HFFc6 (cell line): ENCODE measurements around the gene MAP3K12. TPM values are rescaled to one million over a fixed set of nuclear protein-coding genes. Genes with fewer than 3 reads are reported as not detected.

Experiments used
- DNase-seq: peaks from one replicate; pipeline ENCODE4 v3.0.0-alpha.2; 2018
- H3K27ac Mint-ChIP-seq: 2 replicates; pipeline ENCODE4 v1.8.0; 2020; ENCODE audit warnings: mild to moderate bottlenecking, mixed read lengths
- H3K27me3 Mint-ChIP-seq: 2 replicates; pipeline ENCODE4 v1.8.0; 2021; ENCODE audit warnings: mild to moderate bottlenecking, moderate library complexity, mixed read lengths; ENCODE audit not compliant: insufficient read depth
- H3K36me3 Mint-ChIP-seq: 2 replicates; pipeline ENCODE4 v1.8.0; 2021; ENCODE audit warnings: low read depth, mixed read lengths
- H3K4me1 Mint-ChIP-seq: 2 replicates; pipeline ENCODE4 v1.8.0; 2020; ENCODE audit warnings: low read depth, mixed read lengths
- H3K4me3 Mint-ChIP-seq: 2 replicates; pipeline ENCODE4 v1.8.0; 2020; ENCODE audit warnings: mild to moderate bottlenecking, moderate library complexity, mixed read lengths
- H3K9me3 Mint-ChIP-seq: 2 replicates; pipeline ENCODE4 v1.8.0; 2020; ENCODE audit warnings: mild to moderate bottlenecking, mixed read lengths
- total RNA-seq, 6 experiments: library from RNA; stranded (reverse); fragmentation: NEBNext Ultra II Directional; extraction: Animal tissue kit (Norgen Biotek cat#: 25700); gene quantifications; 2 replicates in 1 of 6; 3 replicates in 5 of 6; pipeline ENCODE4 v1.2.3, GENCODE V29; 2021
- TF ChIP-seq, protein P1 (sequence below): fragments of 200-600 bp; sonication (generic); IDR thresholded peaks from 2 replicates; pipeline ENCODE4 v1.5.0; 2021; ENCODE audit warnings: antibody characterized with exemption, mild to moderate bottlenecking

MAP3K12 gene
- total RNA-seq, 6 experiments from 2014 or later: 21.2 to 26.5 (median 23.5) TPM

- H3K4me1 Mint-ChIP-seq: peaks cover 54% of the 10 kb centered on the region
These were observed 36.3 kb downstream of the MAP3K12 start for GRCh38 chr12:53462935-53463334.

DNA sequence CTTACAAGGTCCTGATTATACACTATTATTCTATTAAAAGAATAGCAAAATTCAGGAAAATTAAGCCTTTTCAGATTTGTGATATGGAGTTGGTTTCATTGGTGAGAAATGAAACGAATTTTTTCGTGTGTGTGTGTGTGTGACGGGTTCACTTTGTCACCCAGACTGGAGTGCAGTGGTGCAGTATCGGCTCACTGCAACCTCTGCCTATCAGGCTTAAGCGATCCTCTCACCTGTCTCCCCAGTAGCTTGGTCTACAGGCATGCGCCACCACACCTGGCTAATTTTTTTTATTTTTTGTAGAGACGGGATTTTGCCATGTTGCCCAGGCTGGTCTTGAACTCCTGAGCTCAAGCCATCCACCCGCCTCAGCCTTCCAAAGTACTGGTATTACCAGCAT lies 37.7 kb downstream of the MAP3K12 start:
- H3K9me3 Mint-ChIP-seq: no peaks in the 10 kb centered on the region
- peaks cover 56% of the 10 kb centered on the region for H3K4me1 Mint-ChIP-seq
- H3K27me3 Mint-ChIP-seq: peaks cover 9% of the 10 kb centered on the region
- no peak for DNase-seq
- peaks cover 58% of the 10 kb centered on the region for H3K36me3 Mint-ChIP-seq
- no peak overlapping the region for H3K4me3 Mint-ChIP-seq
- H3K27ac Mint-ChIP-seq: no peak overlapping the region; the same call in 1 of the 2 replicates
- TF ChIP-seq, protein P1, sequence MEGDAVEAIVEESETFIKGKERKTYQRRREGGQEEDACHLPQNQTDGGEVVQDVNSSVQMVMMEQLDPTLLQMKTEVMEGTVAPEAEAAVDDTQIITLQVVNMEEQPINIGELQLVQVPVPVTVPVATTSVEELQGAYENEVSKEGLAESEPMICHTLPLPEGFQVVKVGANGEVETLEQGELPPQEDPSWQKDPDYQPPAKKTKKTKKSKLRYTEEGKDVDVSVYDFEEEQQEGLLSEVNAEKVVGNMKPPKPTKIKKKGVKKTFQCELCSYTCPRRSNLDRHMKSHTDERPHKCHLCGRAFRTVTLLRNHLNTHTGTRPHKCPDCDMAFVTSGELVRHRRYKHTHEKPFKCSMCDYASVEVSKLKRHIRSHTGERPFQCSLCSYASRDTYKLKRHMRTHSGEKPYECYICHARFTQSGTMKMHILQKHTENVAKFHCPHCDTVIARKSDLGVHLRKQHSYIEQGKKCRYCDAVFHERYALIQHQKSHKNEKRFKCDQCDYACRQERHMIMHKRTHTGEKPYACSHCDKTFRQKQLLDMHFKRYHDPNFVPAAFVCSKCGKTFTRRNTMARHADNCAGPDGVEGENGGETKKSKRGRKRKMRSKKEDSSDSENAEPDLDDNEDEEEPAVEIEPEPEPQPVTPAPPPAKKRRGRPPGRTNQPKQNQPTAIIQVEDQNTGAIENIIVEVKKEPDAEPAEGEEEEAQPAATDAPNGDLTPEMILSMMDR: no peak

More at GRCh38 chr12:53462935-53463334, 36.3 kb downstream of the MAP3K12 start:
- Mint-ChIP-seq H3K9me3 (no peaks in the 10 kb centered on the region), H3K4me3 (no peak overlapping the region), H3K36me3 (peaks cover 67% of the 10 kb centered on the region), H3K27ac (peak overlapping the region; percentile 40), H3K27me3 (peaks cover 13% of the 10 kb centered on the region)
- TF ChIP-seq, protein P1: no peak
- DNase-seq: no peak

DNA sequence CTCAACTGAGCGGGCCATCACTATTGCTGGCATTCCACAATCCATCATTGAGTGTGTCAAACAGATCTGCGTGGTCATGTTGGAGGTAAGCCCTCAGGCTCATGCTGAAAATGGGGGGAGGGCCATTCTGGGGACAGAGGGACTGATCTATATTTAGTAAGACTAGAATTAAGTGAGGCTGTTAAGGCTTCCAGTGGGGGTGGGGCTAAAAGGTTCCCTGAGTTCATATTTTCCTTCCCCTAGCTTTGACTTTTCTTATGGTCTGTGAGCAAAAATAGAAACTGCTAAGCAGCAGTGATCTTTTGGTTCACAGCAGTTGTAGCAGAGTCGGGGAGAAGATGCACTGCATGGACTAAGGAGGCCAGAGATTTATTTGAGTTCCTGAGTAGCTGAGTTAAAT lies 38.2 kb downstream of the MAP3K12 start:
- Mint-ChIP-seq H3K4me1 (peaks cover 56% of the 10 kb centered on the region), H3K27ac (peak overlapping the region; percentile 54), H3K9me3 (no peaks in the 10 kb centered on the region), H3K36me3 (peaks cover 57% of the 10 kb centered on the region), H3K4me3 (peak overlapping the region; percentile 41; the same call in 1 of the 2 replicates), H3K27me3 (peaks cover 7% of the 10 kb centered on the region; the same call in 1 of the 2 replicates)
- DNase-seq: no peak
- TF ChIP-seq, protein P1: no peak

DNA sequence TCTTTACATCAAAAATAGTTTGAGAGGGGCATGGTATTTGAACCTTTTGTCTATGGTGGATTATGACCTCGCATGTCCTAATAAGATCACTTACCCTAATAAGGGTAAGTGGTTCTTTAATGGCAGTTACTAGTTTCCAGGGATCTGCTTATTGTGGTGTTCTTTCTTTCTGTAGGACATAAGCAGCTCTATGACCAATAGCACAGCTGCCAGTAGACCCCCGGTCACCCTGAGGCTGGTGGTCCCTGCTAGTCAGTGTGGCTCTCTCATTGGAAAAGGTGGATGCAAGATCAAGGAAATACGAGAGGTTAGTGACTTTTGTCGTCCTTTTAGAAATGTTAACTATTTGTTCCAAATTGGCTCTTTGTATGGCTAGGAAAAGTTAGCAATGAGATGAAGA lies 40.2 kb downstream of the MAP3K12 start:
- peak overlapping the region; percentile 71 for H3K27ac Mint-ChIP-seq
- H3K4me3 Mint-ChIP-seq: no peak overlapping the region

GRCh38 chr12:53456654-53457366 lies 42.4 kb downstream of the MAP3K12 start:
- Mint-ChIP-seq H3K4me3 (no peak overlapping the region), H3K36me3 (peaks cover 66% of the 10 kb centered on the region), H3K27me3 (peaks cover 11% of the 10 kb centered on the region), H3K4me1 (peaks cover 54% of the 10 kb centered on the region), H3K27ac (peak overlapping the region; percentile 57; the same call in 1 of the 2 replicates), H3K9me3 (no peaks in the 10 kb centered on the region)
- TF ChIP-seq, protein P1: no peak
- DNase-seq: no peak

More for the DNA sequence above, 40.2 kb downstream of the MAP3K12 start:
- Mint-ChIP-seq H3K9me3 (no peaks in the 10 kb centered on the region), H3K27me3 (peaks cover 7% of the 10 kb centered on the region; the same call in 1 of the 2 replicates), H3K4me1 (peaks cover 60% of the 10 kb centered on the region), H3K36me3 (peaks cover 65% of the 10 kb centered on the region)
- DNase-seq: no peak
- TF ChIP-seq, protein P1: no peak
